KMS-11 (cell line): ENCODE results near the gene SORCS2.

ENCODE experiments used
- H2AFZ ChIP-seq: fragments of 200-600 bp; sonication (generic); 2 replicates; pipeline ENCODE4 v1.6.1; 2016; ENCODE audit warnings: antibody characterized with exemption, mixed run types, low read depth
- H3K27ac ChIP-seq: fragments of 200-600 bp; sonication (generic); 2 replicates; pipeline ENCODE4 v1.6.1; 2016; ENCODE audit warnings: mild to moderate bottlenecking, mixed run types
- H3K27me3 ChIP-seq: fragments of 200-600 bp; sonication (generic); 2 replicates; pipeline ENCODE4 v1.6.1; 2017; ENCODE audit warnings: mild to moderate bottlenecking, low read depth, mixed run types, moderate library complexity; ENCODE audit not compliant: insufficient read depth
- H3K36me3 ChIP-seq: fragments of 200-600 bp; sonication (generic); 2 replicates; pipeline ENCODE4 v1.6.1; 2017; ENCODE audit warnings: mild to moderate bottlenecking, mixed run types; ENCODE audit not compliant: insufficient read depth
- H3K4me1 ChIP-seq: fragments of 200-600 bp; sonication (generic); 2 replicates; pipeline ENCODE4 v1.6.1; 2016; ENCODE audit warnings: mild to moderate bottlenecking, low read depth, mixed run types; ENCODE audit not compliant: poor library complexity, severe bottlenecking
- H3K4me2 ChIP-seq: fragments of 200-600 bp; sonication (generic); 2 replicates; pipeline ENCODE4 v1.7.0; 2016; ENCODE audit warnings: mild to moderate bottlenecking, mixed run types
- H3K4me3 ChIP-seq: fragments of 200-600 bp; sonication (generic); IDR thresholded peaks from 2 replicates; pipeline ENCODE4 v1.6.1; 2017; ENCODE audit warnings: low read depth, low read length, mixed read lengths; ENCODE audit not compliant: insufficient read depth
- H3K79me2 ChIP-seq: fragments of 200-600 bp; sonication (generic); 2 replicates; pipeline ENCODE4 v1.6.1; 2016; ENCODE audit warnings: low read depth, mixed run types; ENCODE audit not compliant: insufficient read depth
- H3K9ac ChIP-seq: fragments of 200-600 bp; sonication (generic); 2 replicates; pipeline ENCODE4 v1.6.1; 2016; ENCODE audit warnings: mild to moderate bottlenecking, mixed run types
- H4K20me1 ChIP-seq: fragments of 200-600 bp; sonication (generic); 2 replicates; pipeline ENCODE4 v1.6.1; 2016; ENCODE audit warnings: mild to moderate bottlenecking, mixed run types; ENCODE audit not compliant: insufficient read depth
- TF ChIP-seq, protein P1 (sequence below): fragments of 200-600 bp; sonication (generic); conservative IDR thresholded peaks from 2 replicates; pipeline ENCODE4 v1.6.1; 2017; ENCODE audit warnings: low read depth, mild to moderate bottlenecking, antibody characterized with exemption, low read length, moderate library complexity, mixed read lengths

The SORCS2 gene

DNA sequence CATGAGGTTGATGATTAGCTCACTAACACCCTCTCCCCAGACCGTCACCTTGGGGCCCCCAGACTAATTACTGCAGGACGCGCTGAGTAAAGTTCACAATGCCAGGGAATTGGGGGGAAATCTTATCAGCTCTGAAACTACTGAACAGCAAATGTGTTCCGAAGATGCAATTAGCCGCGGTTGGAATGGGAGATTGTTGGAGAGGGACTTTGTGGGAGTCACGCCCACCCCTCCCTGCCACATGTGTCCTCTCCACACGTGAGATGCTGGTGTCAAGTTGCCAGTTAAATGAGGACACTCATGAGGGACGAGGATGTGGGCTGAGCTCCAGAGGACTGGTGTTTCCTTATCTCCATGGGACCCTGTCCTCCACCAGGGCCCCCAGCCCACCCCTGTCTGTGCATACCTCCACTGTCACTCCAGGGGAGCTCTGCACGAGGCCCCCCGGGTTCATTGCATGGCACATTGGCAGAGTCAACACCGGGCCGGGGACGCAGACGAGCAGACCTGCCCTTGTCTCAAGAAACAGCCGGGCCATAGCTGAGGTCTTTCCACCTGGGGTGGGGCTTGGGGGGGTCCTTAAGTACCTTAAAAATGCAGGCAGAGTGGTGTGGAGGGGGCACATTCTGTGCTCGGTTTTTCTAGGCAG is 417.8 kb downstream of the SORCS2 start:
- Histone ChIP-seq H3K4me3 (no peak overlapping the region), H3K4me1 (no peaks in the 10 kb centered on the region), H3K9ac (no peak overlapping the region), H3K36me3 (no peaks in the 10 kb centered on the region), H3K4me2 (no peak overlapping the region), H2AFZ (no peak overlapping the region), H3K27me3 (no peaks in the 10 kb centered on the region), H3K27ac (no peak overlapping the region), H4K20me1 (no peaks in the 10 kb centered on the region), H3K79me2 (no peaks in the 10 kb centered on the region)
- TF ChIP-seq, protein P1, sequence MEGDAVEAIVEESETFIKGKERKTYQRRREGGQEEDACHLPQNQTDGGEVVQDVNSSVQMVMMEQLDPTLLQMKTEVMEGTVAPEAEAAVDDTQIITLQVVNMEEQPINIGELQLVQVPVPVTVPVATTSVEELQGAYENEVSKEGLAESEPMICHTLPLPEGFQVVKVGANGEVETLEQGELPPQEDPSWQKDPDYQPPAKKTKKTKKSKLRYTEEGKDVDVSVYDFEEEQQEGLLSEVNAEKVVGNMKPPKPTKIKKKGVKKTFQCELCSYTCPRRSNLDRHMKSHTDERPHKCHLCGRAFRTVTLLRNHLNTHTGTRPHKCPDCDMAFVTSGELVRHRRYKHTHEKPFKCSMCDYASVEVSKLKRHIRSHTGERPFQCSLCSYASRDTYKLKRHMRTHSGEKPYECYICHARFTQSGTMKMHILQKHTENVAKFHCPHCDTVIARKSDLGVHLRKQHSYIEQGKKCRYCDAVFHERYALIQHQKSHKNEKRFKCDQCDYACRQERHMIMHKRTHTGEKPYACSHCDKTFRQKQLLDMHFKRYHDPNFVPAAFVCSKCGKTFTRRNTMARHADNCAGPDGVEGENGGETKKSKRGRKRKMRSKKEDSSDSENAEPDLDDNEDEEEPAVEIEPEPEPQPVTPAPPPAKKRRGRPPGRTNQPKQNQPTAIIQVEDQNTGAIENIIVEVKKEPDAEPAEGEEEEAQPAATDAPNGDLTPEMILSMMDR, result no peak

GRCh38 chr4:7610841-7611240 is 418.5 kb downstream of the SORCS2 start:
- Histone ChIP-seq H3K79me2 (no peaks in the 10 kb centered on the region), H3K27me3 (no peaks in the 10 kb centered on the region), H3K4me2 (no peak overlapping the region), H3K27ac (no peak overlapping the region), H4K20me1 (no peaks in the 10 kb centered on the region), H3K4me1 (no peaks in the 10 kb centered on the region), H3K9ac (no peak overlapping the region), H2AFZ (no peak overlapping the region), H3K4me3 (no peak overlapping the region), H3K36me3 (no peaks in the 10 kb centered on the region)
- TF ChIP-seq, protein P1, result no peak

- H3K4me3 ChIP-seq, result no peak overlapping the region
- H3K36me3 ChIP-seq, result no peaks in the 10 kb centered on the region
- no peak overlapping the region for H3K27ac ChIP-seq
- no peaks in the 10 kb centered on the region for H3K79me2 ChIP-seq
- H3K27me3 ChIP-seq, result no peaks in the 10 kb centered on the region
- no peak overlapping the region for H3K4me2 ChIP-seq
- no peaks in the 10 kb centered on the region for H3K4me1 ChIP-seq
- H4K20me1 ChIP-seq, result no peaks in the 10 kb centered on the region
- H3K9ac ChIP-seq, result no peak overlapping the region
- TF ChIP-seq, protein P1, result no peak
- H2AFZ ChIP-seq, result no peak overlapping the region
Observed at GRCh38 chr4:7612311-7612897, 420.1 kb downstream of the SORCS2 start.

DNA sequence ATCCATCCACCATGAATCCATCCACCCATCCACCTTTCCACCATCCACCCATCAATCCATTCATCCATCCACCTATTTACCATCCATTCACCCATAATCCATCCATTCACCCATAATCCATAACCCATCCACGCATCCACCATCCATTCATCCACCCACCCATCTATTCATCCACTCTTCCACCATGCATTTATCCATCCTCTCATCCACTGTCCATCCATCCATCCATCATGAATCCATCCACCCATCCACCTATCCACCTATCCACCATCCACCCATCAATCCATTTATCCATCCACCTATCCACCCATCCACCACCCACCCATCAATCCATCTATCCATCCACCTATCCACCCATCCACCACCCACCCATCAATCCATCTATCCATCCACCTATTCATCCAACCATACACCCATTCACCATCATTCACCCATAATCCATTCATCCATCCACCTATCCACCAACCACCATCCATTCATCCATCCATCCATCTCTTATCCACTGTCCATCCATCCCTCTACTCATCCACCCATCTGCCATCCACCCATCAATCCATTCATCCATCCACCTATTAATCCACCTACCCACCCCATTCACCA is 422.1 kb downstream of the SORCS2 start:
- Histone ChIP-seq H3K9ac (no peak overlapping the region), H3K36me3 (no peaks in the 10 kb centered on the region), H4K20me1 (no peaks in the 10 kb centered on the region), H3K27ac (no peak overlapping the region), H3K4me3 (no peak overlapping the region), H2AFZ (no peak overlapping the region), H3K79me2 (no peaks in the 10 kb centered on the region), H3K4me1 (no peaks in the 10 kb centered on the region), H3K4me2 (no peak overlapping the region), H3K27me3 (no peaks in the 10 kb centered on the region)
- TF ChIP-seq, protein P1, result no peak
